ENCODE measurements around the gene KRTAP6-1.

Gene KRTAP6-1

GRCh38 chr21:30600787-30601186 is 12.9 kb downstream of the KRTAP6-1 start, which contains the start of gene KRTAP22-1:
TSS of gene KRTAP22-1 (plus strand) at chr21:30601087.
- no peak within 1 kb of the TSS for H3K4ac ChIP-seq (ENCODE audit: low read depth in 1 of 2, low read length in 2 of 2)
- no peak within 1 kb of the TSS for H3K23ac ChIP-seq (ENCODE audit: low read length in 2 of 2)
- no peak within 1 kb of the TSS for H2BK5ac ChIP-seq (ENCODE audit: low read depth, low read length, poor library complexity, severe bottlenecking)
- no peak within 1 kb of the TSS for H3K14ac ChIP-seq (ENCODE audit: low read length in 2 of 2)
- H3K4me1 ChIP-seq (ENCODE audit: control insufficient read depth, insufficient read depth, low read depth, low read length), result no peaks in the 10 kb centered on the region
- no peaks in the 10 kb centered on the region for H3K79me1 ChIP-seq (replicated peaks; ENCODE audit: low read length, poor library complexity, severe bottlenecking)
- no peak within 1 kb of the TSS for H2BK15ac ChIP-seq (ENCODE audit: low read depth, poor library complexity, severe bottlenecking)
- no peaks in the 10 kb centered on the region for H3K27me3 ChIP-seq (ENCODE audit: control insufficient read depth in 1 of 2, insufficient read depth in 1 of 2, low read length in 2 of 2)
- H3K27ac ChIP-seq (ENCODE audit: low read length, poor library complexity, severe bottlenecking), result no peak within 1 kb of the TSS
- H3K36me3 ChIP-seq (ENCODE audit: control insufficient read depth in 1 of 2, insufficient read depth in 2 of 2, low read depth in 1 of 2, low read length in 2 of 2), result no peaks in the 10 kb centered on the region
- H3K4me3 ChIP-seq (ENCODE audit: insufficient read depth in 1 of 2, low read depth in 1 of 2, low read length in 2 of 2), result no peak within 1 kb of the TSS
- H4K91ac ChIP-seq (ENCODE audit: low read length), result no peak within 1 kb of the TSS
- no peak within 1 kb of the TSS for H2BK12ac ChIP-seq (ENCODE audit: low read length in 2 of 2)
- no peak within 1 kb of the TSS for H3K18ac ChIP-seq (ENCODE audit: low read depth in 1 of 2, low read length in 2 of 2)
- no peak within 1 kb of the TSS for H4K8ac ChIP-seq (ENCODE audit: low read length)
- H2AFZ ChIP-seq (ENCODE audit: low read depth, low read length), result no peak within 1 kb of the TSS
- peaks cover 5% of the 10 kb centered on the region for H3K9me3 ChIP-seq (ENCODE audit: control insufficient read depth, low read length)
- H3K9ac ChIP-seq (ENCODE audit: low read length), result no peak within 1 kb of the TSS
- no peak within 1 kb of the TSS for H2BK120ac ChIP-seq (ENCODE audit: low read depth, low read length)
- no peak within 1 kb of the TSS for H3K4me2 ChIP-seq (ENCODE audit: low read length, poor library complexity, severe bottlenecking)
- WGBS, result no CpG with 5 or more reads among the region's 1 CpG
- no peak for DNase-seq
- no peak within 1 kb of the TSS for H2AK5ac ChIP-seq (ENCODE audit: low read length, severe bottlenecking)

DNA sequence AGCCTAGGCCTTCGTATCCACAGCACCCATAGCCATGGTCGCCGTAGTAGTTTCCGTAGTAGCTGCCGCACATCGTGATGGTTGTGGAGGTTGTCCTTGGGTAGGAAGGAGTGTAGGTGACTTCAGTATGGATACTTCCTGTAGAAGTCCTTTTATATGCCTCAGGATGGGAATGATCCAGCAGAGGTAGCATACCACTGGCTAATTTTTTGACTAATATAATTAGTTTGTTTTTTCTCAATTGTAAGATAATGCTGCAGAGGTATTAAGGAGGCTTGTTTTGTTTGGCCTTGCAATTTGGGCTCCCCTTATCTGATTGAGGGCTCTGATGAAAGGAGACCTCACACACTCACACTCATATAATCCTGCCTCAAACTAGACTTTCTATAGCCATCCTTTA is 14.9 kb downstream of the KRTAP6-1 start, which contains the start of gene KRTAP6-2:
TSS of gene KRTAP6-2 (minus strand) at position 101 of the 400 bp plus-strand sequence. CDS start at position 73, 28 bp downstream.
- Histone ChIP-seq H3K4me3 (ENCODE audit: insufficient read depth in 1 of 2, low read depth in 1 of 2, low read length in 2 of 2) (no peak within 1 kb of the TSS), H3K27ac (ENCODE audit: low read length, poor library complexity, severe bottlenecking) (no peak within 1 kb of the TSS), H2AK5ac (ENCODE audit: low read length, severe bottlenecking) (no peak within 1 kb of the TSS), H4K91ac (ENCODE audit: low read length) (no peak within 1 kb of the TSS), H2BK12ac (ENCODE audit: low read length in 2 of 2) (no peak within 1 kb of the TSS), H3K4me1 (ENCODE audit: control insufficient read depth, insufficient read depth, low read depth, low read length) (no peaks in the 10 kb centered on the region), H2AFZ (ENCODE audit: low read depth, low read length) (no peak within 1 kb of the TSS), H3K14ac (ENCODE audit: low read length in 2 of 2) (no peak within 1 kb of the TSS), H2BK120ac (ENCODE audit: low read depth, low read length) (no peak within 1 kb of the TSS), H3K23ac (ENCODE audit: low read length in 2 of 2) (no peak within 1 kb of the TSS), H3K9ac (ENCODE audit: low read length) (no peak within 1 kb of the TSS), H2BK15ac (ENCODE audit: low read depth, poor library complexity, severe bottlenecking) (no peak within 1 kb of the TSS), H4K8ac (ENCODE audit: low read length) (no peak within 1 kb of the TSS), H3K18ac (ENCODE audit: low read depth in 1 of 2, low read length in 2 of 2) (no peak within 1 kb of the TSS), H3K9me3 (ENCODE audit: control insufficient read depth, low read length) (peaks cover 5% of the 10 kb centered on the region), H3K4me2 (ENCODE audit: low read length, poor library complexity, severe bottlenecking) (no peak within 1 kb of the TSS), H3K4ac (ENCODE audit: low read depth in 1 of 2, low read length in 2 of 2) (no peak within 1 kb of the TSS), H3K27me3 (ENCODE audit: control insufficient read depth in 1 of 2, insufficient read depth in 1 of 2, low read length in 2 of 2) (no peaks in the 10 kb centered on the region), H2BK5ac (ENCODE audit: low read depth, low read length, poor library complexity, severe bottlenecking) (no peak within 1 kb of the TSS), H3K79me1 (replicated peaks; ENCODE audit: low read length, poor library complexity, severe bottlenecking) (no peaks in the 10 kb centered on the region), H3K36me3 (ENCODE audit: control insufficient read depth in 1 of 2, insufficient read depth in 2 of 2, low read depth in 1 of 2, low read length in 2 of 2) (no peaks in the 10 kb centered on the region)
- no peak for DNase-seq
- WGBS, result 91% methylated on average over 6 of the region's 6 CpGs

DNA sequence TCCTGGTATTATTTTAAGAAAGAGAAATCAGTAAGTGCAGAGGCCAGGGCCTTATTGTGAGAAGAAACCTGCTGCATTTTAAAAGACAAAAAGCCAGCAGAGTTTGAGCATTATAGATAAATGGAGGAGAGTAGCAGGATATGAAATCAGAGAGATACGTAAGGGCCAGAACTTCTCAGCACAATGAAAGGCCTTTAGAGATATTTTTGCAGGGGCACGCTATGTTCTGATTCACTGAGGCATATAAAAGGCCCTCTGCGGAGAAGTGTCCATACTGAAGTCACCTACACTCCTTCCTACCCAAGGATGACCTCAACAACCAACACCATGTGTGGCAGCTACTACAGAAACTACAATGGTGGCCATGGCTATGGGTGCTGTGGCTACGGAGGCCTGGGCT is 21.6 kb downstream of the KRTAP6-1 start, which contains the start of gene KRTAP6-3:
TSS of gene KRTAP6-3 (plus strand) at position 301 of the 400 bp plus-strand sequence. CDS start at position 307, 6 bp downstream.
- Histone ChIP-seq H3K27ac (ENCODE audit: low read length, poor library complexity, severe bottlenecking) (no peak within 1 kb of the TSS), H3K9me3 (ENCODE audit: control insufficient read depth, low read length) (no peaks in the 10 kb centered on the region), H3K18ac (ENCODE audit: low read depth in 1 of 2, low read length in 2 of 2) (no peak within 1 kb of the TSS), H4K91ac (ENCODE audit: low read length) (no peak within 1 kb of the TSS), H2BK12ac (ENCODE audit: low read length in 2 of 2) (no peak within 1 kb of the TSS), H3K14ac (ENCODE audit: low read length in 2 of 2) (no peak within 1 kb of the TSS), H4K8ac (ENCODE audit: low read length) (no peak within 1 kb of the TSS), H2BK5ac (ENCODE audit: low read depth, low read length, poor library complexity, severe bottlenecking) (no peak within 1 kb of the TSS), H2AFZ (ENCODE audit: low read depth, low read length) (no peak within 1 kb of the TSS), H3K23ac (ENCODE audit: low read length in 2 of 2) (no peak within 1 kb of the TSS), H3K4me1 (ENCODE audit: control insufficient read depth, insufficient read depth, low read depth, low read length) (no peaks in the 10 kb centered on the region), H3K79me1 (replicated peaks; ENCODE audit: low read length, poor library complexity, severe bottlenecking) (no peaks in the 10 kb centered on the region), H3K4me3 (ENCODE audit: insufficient read depth in 1 of 2, low read depth in 1 of 2, low read length in 2 of 2) (no peak within 1 kb of the TSS), H3K36me3 (ENCODE audit: control insufficient read depth in 1 of 2, insufficient read depth in 2 of 2, low read depth in 1 of 2, low read length in 2 of 2) (no peaks in the 10 kb centered on the region), H2AK5ac (ENCODE audit: low read length, severe bottlenecking) (no peak within 1 kb of the TSS), H3K4ac (ENCODE audit: low read depth in 1 of 2, low read length in 2 of 2) (no peak within 1 kb of the TSS), H2BK120ac (ENCODE audit: low read depth, low read length) (no peak within 1 kb of the TSS), H2BK15ac (ENCODE audit: low read depth, poor library complexity, severe bottlenecking) (no peak within 1 kb of the TSS), H3K4me2 (ENCODE audit: low read length, poor library complexity, severe bottlenecking) (no peak within 1 kb of the TSS), H3K27me3 (ENCODE audit: control insufficient read depth in 1 of 2, insufficient read depth in 1 of 2, low read length in 2 of 2) (no peaks in the 10 kb centered on the region), H3K9ac (ENCODE audit: low read length) (no peak within 1 kb of the TSS)
- no peak for DNase-seq
- 85% methylated on average over 4 of the region's 4 CpGs for WGBS

DNA sequence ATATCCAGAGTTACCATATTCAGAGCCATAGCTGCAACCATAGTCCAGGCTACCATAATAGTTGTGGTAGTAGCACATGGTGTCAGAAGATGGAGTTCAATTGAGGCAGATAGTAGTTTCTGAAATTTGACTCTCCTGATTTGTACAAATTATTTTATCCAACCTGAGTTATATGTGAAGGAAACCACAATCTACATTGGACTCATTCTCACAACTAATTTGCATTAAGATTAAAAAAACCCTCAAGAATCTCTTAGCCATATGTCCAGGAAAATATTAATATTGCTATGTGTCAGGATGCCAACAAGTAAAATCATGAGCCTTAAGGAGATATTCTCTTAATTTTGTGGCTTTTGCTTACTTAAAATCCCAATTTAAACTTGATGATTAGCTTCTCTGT is 23.4 kb downstream of the KRTAP6-1 start, which contains the start of gene KRTAP22-2:
TSS of gene KRTAP22-2 (minus strand) at position 101 of the 400 bp plus-strand sequence.
- Histone ChIP-seq H4K8ac (ENCODE audit: low read length) (no peak within 1 kb of the TSS), H2BK12ac (ENCODE audit: low read length in 2 of 2) (no peak within 1 kb of the TSS), H2BK5ac (ENCODE audit: low read depth, low read length, poor library complexity, severe bottlenecking) (no peak within 1 kb of the TSS), H3K4me2 (ENCODE audit: low read length, poor library complexity, severe bottlenecking) (no peak within 1 kb of the TSS), H3K18ac (ENCODE audit: low read depth in 1 of 2, low read length in 2 of 2) (no peak within 1 kb of the TSS), H4K91ac (ENCODE audit: low read length) (no peak within 1 kb of the TSS), H3K36me3 (ENCODE audit: control insufficient read depth in 1 of 2, insufficient read depth in 2 of 2, low read depth in 1 of 2, low read length in 2 of 2) (no peaks in the 10 kb centered on the region), H3K27me3 (ENCODE audit: control insufficient read depth in 1 of 2, insufficient read depth in 1 of 2, low read length in 2 of 2) (no peaks in the 10 kb centered on the region), H2AFZ (ENCODE audit: low read depth, low read length) (no peak within 1 kb of the TSS), H2BK120ac (ENCODE audit: low read depth, low read length) (no peak within 1 kb of the TSS), H3K9me3 (ENCODE audit: control insufficient read depth, low read length) (no peaks in the 10 kb centered on the region), H2AK5ac (ENCODE audit: low read length, severe bottlenecking) (no peak within 1 kb of the TSS), H3K23ac (ENCODE audit: low read length in 2 of 2) (no peak within 1 kb of the TSS), H3K4me3 (ENCODE audit: insufficient read depth in 1 of 2, low read depth in 1 of 2, low read length in 2 of 2) (no peak within 1 kb of the TSS), H3K4ac (ENCODE audit: low read depth in 1 of 2, low read length in 2 of 2) (no peak within 1 kb of the TSS), H3K4me1 (ENCODE audit: control insufficient read depth, insufficient read depth, low read depth, low read length) (no peaks in the 10 kb centered on the region), H3K79me1 (replicated peaks; ENCODE audit: low read length, poor library complexity, severe bottlenecking) (no peaks in the 10 kb centered on the region), H3K9ac (ENCODE audit: low read length) (no peak within 1 kb of the TSS), H3K27ac (ENCODE audit: low read length, poor library complexity, severe bottlenecking) (no peak within 1 kb of the TSS), H2BK15ac (ENCODE audit: low read depth, poor library complexity, severe bottlenecking) (no peak within 1 kb of the TSS), H3K14ac (ENCODE audit: low read length in 2 of 2) (no peak within 1 kb of the TSS)
- DNase-seq, result no peak
